Kidney glomerular epithelial cell (primary cell): ENCODE measurements around the gene WNK2.
A peak's percentile ranks its signal among the peaks of the same experiment; 100 is the strongest.
"Not testable (repeated sequence)": the region's sequence is repeated elsewhere in the genome, so short reads cannot be mapped to it uniquely, and the experiment has no call there.

Source experiments
- DNase-seq: peaks from one replicate; lab custom pipeline; 2025; lab: John Stamatoyannopoulos, UW

WNK2 gene

GRCh38 chr9:93338196-93338595 lies 154.3 kb downstream of the WNK2 start:
- DNase-seq = not testable (repeated sequence)

- DNase-seq = no peak
These were observed 156.2 kb downstream of the WNK2 start for GRCh38 chr9:93340091-93340490.

DNA sequence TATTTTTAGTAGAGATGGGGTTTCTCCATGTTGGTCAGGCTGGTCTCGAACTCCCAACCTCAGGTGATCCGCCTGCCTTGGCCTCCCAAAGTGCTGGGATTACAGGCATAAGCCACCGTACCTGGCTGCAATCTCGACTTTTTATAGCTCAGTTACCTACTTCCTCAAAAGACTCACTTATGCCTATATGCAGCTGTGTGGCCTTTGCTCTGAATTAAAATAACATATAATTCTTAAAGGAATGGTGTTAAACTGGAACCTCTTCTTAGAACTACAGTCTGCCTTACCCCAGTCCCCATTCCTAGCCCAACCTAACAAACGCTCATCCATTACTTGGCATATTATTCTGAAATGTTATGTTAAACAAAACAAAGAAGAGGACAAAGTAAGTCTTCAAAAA lies 157.9 kb downstream of the WNK2 start:
- DNase-seq = not testable (repeated sequence)

GRCh38 chr9:93342428-93342827 lies 158.5 kb downstream of the WNK2 start:
- not testable (repeated sequence) for DNase-seq

- DNase-seq = no peak
These were observed 159.7 kb downstream of the WNK2 start for GRCh38 chr9:93343663-93344062.

DNA sequence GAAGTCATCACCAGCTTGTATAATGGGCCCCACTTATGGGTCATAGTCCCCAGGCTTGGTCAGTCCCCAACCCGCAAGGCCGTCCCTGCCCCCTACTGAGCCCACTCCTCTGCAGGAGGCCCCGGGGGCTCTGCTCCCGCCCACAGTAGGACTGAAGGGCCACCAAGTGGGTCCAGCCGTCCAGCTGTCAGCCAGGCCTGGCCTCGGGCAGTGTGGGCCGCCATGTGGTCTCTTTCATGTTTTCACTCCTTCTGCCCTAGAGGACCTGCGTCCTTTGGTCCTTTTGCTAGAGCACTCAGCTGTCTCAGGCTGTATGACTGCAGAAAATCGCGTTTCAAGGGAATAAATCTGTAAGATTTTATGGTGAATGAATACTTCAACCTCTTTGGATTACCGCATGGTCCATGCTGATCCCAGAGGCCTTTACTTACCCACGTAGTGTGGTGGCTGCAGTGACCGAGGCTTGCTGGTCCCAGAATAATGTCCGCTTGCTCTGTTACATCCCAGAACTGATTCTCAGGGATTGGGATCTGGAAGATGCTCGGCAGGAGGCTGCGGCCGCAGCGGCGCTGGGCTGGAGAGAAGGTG lies 161.8 kb downstream of the WNK2 start:
- no peak for DNase-seq

DNA sequence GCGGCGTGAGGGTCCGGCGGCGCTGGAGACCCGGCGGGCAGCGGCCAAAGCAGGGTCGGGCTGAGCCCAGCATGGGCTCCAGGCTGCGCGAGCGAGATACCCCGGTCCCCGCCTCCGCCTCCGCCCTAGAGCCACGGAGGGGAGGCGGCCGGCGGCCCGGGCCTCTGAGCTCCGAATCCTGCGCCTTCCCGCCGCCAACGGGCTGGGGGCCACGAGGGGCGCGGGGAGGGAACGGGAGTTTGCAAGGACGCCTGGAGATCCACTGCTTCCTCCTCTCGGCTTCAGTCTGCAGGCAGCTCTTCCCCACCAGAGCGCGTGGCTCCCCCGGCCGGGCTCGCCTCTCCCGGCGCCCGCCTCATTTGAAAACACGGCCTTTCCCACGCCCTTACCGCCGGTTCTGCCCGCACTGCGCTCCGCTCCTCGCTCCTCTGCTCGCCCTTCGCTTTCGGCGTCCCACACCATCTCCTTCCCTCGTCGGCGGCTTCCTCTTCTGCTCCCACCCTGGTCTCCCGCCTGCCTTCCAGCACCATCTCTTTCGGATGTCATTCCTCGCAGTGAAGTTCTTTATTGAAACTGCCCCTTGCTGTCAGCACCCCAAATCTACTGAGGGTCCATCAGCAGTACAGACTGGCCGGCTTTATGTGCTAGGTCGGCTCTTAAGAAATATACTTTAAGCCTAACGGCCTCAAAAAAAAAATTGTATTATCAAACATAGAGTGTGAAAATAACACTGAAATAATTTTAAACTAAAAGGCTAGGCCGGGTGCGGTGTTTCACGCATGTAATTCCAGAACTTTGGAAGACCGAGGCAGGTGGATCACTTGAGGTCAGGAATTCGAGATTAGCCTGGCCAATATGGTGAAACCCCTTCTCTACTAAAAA lies 162.5 kb downstream of the WNK2 start:
- DNase-seq = no peak

DNA sequence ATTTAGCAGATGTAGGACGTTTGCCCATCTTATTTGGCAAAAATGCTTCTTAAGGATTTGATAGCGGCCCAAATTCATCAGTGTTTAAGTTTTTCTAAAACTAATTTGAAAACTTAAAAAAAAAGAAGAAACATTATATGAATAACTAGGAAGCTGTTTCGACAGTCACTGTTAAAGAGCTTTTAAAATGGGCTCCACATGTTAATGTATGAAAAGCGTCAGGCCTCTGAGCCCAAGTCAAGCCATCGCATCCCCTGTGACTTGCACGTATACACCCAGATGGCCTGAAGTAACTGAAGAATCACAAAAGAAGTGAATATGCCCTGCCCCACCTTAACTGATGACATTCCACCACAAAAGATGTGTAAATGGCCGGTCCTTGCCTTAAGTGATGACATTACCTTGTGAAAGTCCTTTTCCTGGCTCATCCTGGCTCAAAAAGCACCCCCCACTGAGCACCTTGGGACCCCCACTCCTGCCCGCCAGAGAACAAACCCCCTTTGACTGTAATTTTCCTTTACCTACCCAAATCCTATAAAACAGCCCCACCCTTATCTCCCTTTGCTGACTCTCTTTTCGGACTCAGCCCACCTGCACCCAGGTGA lies 163.5 kb downstream of the WNK2 start:
- DNase-seq = not testable (repeated sequence)

DNA sequence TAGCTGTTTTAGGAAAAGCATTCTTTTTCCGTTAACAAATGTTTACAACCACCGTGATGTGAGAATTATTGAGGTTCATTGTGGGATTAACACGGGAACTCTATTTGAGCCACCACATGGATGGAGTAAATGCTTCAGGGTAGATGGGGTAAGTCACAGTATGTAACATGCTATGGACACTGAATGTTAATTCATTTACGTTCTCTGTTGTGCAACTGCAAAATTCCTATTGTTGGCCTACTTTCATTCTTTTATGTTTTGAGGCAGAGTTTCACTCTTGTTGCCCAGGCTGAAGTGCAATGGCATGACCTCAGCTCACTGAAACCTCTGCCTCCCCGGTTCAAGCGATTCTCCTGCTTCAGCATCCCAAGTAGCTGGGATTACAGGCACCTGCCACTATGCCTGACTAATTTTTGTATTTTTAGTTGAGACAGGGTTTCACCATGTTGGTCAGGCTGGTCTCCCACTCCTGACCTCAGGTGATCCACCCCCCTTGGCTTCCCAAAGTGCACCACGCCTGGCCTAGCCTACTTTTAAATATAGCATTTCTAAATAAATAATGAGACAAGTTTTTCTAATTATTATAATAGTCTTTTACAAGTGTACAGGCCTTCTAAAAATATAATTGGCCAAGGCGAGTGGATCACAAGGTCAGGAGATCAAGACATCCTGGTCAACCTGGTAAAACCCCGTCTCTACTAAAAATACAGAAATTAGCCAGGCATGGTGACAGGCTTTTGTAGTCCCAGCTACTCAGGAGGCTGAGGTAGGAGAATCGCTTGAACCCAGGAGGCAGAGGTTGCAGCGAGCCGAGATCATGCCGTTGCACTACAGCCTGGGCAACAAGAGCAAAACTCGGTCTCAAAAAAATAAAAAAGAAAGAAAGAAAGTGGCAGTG lies 169.7 kb downstream of the WNK2 start:
- not testable (repeated sequence) for DNase-seq

DNA sequence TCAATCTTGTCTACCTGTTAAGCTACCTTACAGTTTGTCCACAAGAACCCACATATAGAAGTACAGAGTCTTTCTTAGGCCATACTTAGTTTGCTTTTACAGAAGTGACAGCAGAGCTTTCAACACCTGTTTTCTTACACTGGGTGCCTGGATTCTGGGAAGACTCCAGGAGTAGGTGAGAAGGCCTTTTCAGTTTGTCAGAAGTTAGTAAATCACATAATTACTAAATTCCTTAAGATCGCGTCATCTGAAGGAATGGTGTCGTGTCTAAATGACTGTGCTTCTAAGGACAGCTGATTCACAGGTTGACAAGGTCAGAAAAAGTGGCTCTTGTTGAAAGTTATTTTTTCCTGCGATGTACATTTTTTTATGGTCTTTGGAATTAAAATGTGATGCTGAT lies 170.5 kb downstream of the WNK2 start:
- DNase-seq = peak; percentile 14

GRCh38 chr9:93355827-93356226 lies 171.9 kb downstream of the WNK2 start:
- DNase-seq = no peak

DNA sequence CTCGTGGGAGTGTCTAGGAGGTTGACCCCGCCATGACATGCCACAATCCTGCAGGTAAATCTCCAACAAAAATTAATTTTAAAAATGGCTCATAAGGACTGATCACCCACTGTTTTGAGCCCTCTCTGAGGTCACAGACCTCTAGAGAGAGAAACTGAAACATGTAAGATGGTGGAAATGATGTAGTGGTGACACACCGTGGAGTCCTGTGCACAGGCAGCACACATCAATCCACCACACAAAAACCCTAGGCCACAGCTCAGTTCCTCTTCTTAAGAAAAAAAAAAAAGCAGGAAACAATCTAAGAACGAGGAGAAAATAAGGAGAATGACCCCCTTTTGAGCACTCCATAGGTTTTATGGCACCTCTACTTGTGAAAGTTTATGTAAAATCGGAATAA lies 173.7 kb downstream of the WNK2 start:
- no peak for DNase-seq

- DNase-seq = not testable (repeated sequence)
These were observed 176.0 kb downstream of the WNK2 start for GRCh38 chr9:93359907-93360306.

DNA sequence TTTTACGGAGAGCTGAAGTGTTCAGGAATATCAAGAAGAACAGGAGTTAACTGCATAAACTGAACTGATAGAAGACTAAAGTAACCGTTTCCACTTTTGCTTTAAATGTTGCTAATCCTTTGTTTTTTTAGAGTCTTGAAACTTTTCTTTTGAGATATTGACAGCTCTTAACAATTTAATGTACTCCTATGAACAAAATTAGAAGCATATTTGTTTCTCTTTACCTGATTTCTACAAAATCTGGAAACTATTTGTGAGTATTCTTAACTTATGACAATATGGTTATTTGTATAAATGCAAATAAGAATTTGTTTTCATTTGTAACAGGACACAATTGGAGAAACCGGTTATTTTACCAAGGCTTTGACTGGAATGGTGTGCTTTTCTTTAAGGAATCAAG lies 178.1 kb downstream of the WNK2 start:
- DNase-seq = no peak

GRCh38 chr9:93364734-93365426 lies 180.9 kb downstream of the WNK2 start:
- no peak for DNase-seq

DNA sequence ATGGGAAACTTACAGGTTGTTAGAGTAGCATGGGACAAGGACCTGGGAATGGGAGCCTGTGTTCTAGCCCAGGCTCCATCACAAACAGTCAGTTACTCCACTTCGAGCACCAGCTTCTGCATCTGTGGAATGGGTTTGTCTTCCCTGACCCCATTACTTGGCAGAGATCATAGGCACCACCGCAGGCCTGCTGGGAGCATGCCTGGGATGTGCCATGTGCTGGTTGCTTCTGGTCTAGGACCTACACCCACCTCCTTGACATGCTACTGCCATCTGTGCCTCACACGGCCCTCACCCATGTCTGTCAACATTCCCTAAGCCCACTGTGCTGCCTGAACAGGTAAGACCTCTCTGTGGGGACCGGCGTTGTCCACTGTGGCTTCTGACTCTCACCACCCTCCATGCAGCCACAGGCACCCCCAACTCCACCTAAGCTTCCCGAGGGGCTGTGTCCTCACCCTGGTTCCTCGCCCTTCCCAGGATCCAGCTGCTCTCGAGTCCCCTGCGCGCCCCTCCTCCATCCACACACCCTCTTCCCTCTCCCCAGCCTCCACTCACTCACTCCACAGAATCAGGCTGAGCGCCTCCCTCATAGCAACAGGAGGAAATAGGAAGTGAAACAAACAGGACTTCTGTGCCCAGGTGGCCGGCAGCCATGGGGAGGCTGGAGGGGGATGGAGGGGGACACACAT lies 181.6 kb downstream of the WNK2 start:
- DNase-seq = no peak

DNA sequence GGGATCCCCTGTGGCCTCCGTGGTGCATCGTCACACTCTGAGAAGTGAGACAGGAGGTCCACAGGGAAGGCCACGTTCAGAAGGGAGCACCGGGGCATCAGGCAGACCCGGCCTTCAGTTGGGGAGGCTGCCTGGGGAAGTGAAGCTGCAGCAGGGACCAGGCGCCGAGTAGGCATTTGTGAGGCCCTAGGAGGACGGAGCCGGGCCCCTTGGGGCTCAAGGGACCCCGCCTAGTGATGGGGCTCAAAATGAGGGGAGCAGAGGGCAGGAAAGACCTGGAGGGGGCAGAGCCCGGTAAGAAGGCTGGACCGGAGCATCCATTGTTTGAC lies 182.1 kb downstream of the WNK2 start:
- DNase-seq = no peak

DNA sequence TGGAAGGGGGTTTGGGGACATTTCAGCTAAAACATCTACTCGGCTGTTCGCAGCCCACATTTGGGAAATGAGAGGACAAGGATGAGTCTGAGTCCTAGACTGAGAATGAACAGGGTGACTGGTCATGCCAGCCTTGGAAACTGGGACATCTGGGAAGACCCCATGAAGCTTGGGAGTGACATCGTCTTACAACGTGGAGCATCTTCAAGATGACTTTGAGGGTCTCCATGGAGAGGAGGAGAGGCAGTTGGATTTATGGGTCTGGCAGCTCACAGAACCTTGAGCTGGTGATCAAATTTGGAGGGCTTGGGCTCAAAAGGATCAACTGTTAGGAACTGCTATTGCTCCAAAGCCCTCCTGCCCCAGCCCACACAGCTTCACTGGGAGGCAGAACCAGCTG lies 182.5 kb downstream of the WNK2 start:
- DNase-seq = not testable (repeated sequence)

DNA sequence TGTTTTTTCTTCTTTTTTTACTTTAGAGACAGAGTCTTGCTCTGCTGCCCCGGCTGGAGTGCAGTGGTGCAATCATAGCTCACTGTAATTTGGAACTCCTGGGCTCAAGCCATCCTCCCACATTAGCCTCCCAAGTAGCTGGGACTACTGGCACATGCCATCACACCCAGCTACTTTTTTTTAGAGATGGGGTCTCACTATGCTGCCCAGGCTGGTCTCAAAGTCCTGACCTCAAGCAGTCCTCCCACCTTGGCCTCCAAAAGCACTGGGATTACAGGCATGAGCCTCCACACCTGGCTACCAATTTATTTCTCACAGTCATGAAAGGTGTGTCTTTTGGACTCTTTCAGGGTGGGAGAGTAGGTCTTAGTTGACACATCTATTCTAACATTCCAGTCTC lies 184.5 kb downstream of the WNK2 start:
- no peak for DNase-seq

- no peak for DNase-seq
These were observed 185.7 kb downstream of the WNK2 start for GRCh38 chr9:93369686-93370085.
